Endothelial cell of umbilical vein (primary cell): Measurements from ENCODE around the gene CHIC2. TPM values are rescaled to one million over a fixed set of nuclear protein-coding genes. Genes with fewer than 3 reads are reported as not detected.

Experiments used
- BruUV-seq: library from RNA; stranded (reverse); fragments of 400-500 nt; replicated peaks from 2 replicates; lab custom pipeline; 2021; lab: Mats Ljungman, UMichigan
- CTCF ChIA-PET: fragments of 300-600, 350-600 bp; sonication (Branson Sonifier 250); formaldehyde crosslinking; loops from one replicate; lab custom pipeline; 2021; ENCODE audit warnings: antibody characterized with exemption, inconsistent platforms; lab: Charles Lee
- POLR2A ChIA-PET: fragments of 300-600, 350-600 bp; sonication (Branson Sonifier 250); formaldehyde crosslinking; loops from one replicate; lab custom pipeline; 2021; ENCODE audit warnings: antibody characterized with exemption, inconsistent platforms; lab: Charles Lee
- DNase-seq: peaks from one replicate; pipeline ENCODE4 v3.0.0-alpha.2; 2011; ENCODE audit warnings: low read depth, low spot score
- FAIRE-seq: peaks from 2 replicates; lab custom pipeline; 2011; peaks lifted over from hg19 to GRCh38; lab: Jason Lieb, UNC
- H2AFZ ChIP-seq: 2 replicates; pipeline ENCODE4 v1.6.0; 2012; ENCODE audit warnings: low read depth, low read length, control low read depth, inconsistent platforms
- H3K27ac ChIP-seq: 2 replicates; pipeline ENCODE4 v1.5.1; 2011; ENCODE audit warnings: low read depth, mild to moderate bottlenecking, control low read depth, low read length, moderate library complexity; ENCODE audit not compliant: insufficient read depth
- H3K27me3 ChIP-seq, 2 experiments: 2 replicates each; pipeline versions ENCODE4 v1.6.0 to v1.6.1; 2011; ENCODE audit warnings: low read length in 2 of 2, mixed read lengths in 1 of 2; ENCODE audit not compliant: control insufficient read depth in 2 of 2, insufficient read depth in 2 of 2
- H3K36me3 ChIP-seq, 2 experiments: 2 replicates in 1 of 2; 3 replicates in 1 of 2; pipeline ENCODE4 v1.5.1; 2011; ENCODE audit warnings: low read length in 2 of 2, mild to moderate bottlenecking in 1 of 2, moderate library complexity in 1 of 2; ENCODE audit not compliant: control insufficient read depth in 2 of 2, insufficient read depth in 2 of 2; ENCODE audit errors: extremely low read depth in 1 of 2
- H3K4me1 ChIP-seq: 3 replicates; pipeline ENCODE4 v1.5.1; 2011; ENCODE audit warnings: mild to moderate bottlenecking, low read length; ENCODE audit not compliant: control insufficient read depth, insufficient read depth; ENCODE audit errors: extremely low read depth
- H3K4me2 ChIP-seq: 2 replicates; pipeline ENCODE4 v1.6.1; 2011; ENCODE audit warnings: low read length, control low read depth, mixed read lengths; ENCODE audit not compliant: insufficient read depth
- H3K4me3 ChIP-seq, 3 experiments: fragments of 200-600 bp in 1 of 3; sonication (generic), shearing (Covaris generic) in 1 of 3; replicated peaks in 1 of 3; 2 replicates each; pipeline ENCODE4 v1.5.1; 2011 to 2016; ENCODE audit warnings: control low read depth in 3 of 3, low read length in 3 of 3, mild to moderate bottlenecking in 2 of 3, inconsistent platforms in 1 of 3, low read depth in 1 of 3, moderate library complexity in 1 of 3; ENCODE audit not compliant: insufficient read depth in 1 of 3
- H3K79me2 ChIP-seq: 2 replicates; pipeline ENCODE4 v1.6.0; 2012; ENCODE audit warnings: low read length, inconsistent platforms; ENCODE audit not compliant: control insufficient read depth, insufficient read depth
- H3K9ac ChIP-seq: replicated peaks from 2 replicates; pipeline ENCODE3; 2011; ENCODE audit warnings: low read length, control low read depth; ENCODE audit not compliant: insufficient read depth; ENCODE audit errors: extremely low read depth
- H3K9me1 ChIP-seq: replicated peaks from 3 replicates; pipeline ENCODE4 v1.6.0; 2011; ENCODE audit warnings: mild to moderate bottlenecking, low read length; ENCODE audit not compliant: control insufficient read depth, insufficient read depth; ENCODE audit errors: extremely low read depth
- H3K9me3 ChIP-seq: replicated peaks from 2 replicates; pipeline ENCODE4 v1.5.1; 2012; ENCODE audit warnings: low read length, inconsistent platforms; ENCODE audit not compliant: control insufficient read depth, insufficient read depth
- H4K20me1 ChIP-seq: replicated peaks from 2 replicates; pipeline ENCODE3; 2011; ENCODE audit warnings: mild to moderate bottlenecking, low read length; ENCODE audit not compliant: control insufficient read depth, insufficient read depth; ENCODE audit errors: extremely low read depth
- CTCF ChIP-seq, 2 donors: IDR thresholded peaks; 1 replicate in 1 of 2; 2 replicates in 1 of 2; pipeline ENCODE4 v1.5.1; 2011; ENCODE audit warnings: low read length in 2 of 2, mild to moderate bottlenecking in 2 of 2, moderate library complexity in 2 of 2, control low read depth in 1 of 2, inconsistent platforms in 1 of 2, low read depth in 1 of 2; ENCODE audit not compliant: insufficient read depth in 1 of 2; ENCODE audit errors: extremely low read depth in 1 of 2
- EZH2 ChIP-seq: IDR thresholded peaks from 2 replicates; pipeline ENCODE4 v1.6.1; 2012; ENCODE audit warnings: borderline replicate concordance, low read depth, mild to moderate bottlenecking, moderate library complexity, low read length, inconsistent platforms; ENCODE audit not compliant: severe bottlenecking
- FOS ChIP-seq: IDR thresholded peaks from 2 replicates; pipeline ENCODE4 v1.6.1; 2011; ENCODE audit warnings: mild to moderate bottlenecking, low read length, moderate library complexity, borderline replicate concordance; ENCODE audit not compliant: insufficient read depth
- GATA2 ChIP-seq: IDR thresholded peaks from 2 replicates; pipeline ENCODE4 v1.7.0; 2011; ENCODE audit warnings: low read depth, mild to moderate bottlenecking, moderate library complexity, mixed read lengths, low read length; ENCODE audit not compliant: insufficient read length, insufficient read depth
- JUN ChIP-seq: IDR thresholded peaks from 2 replicates; pipeline ENCODE4 v1.6.1; 2011; ENCODE audit warnings: borderline replicate concordance, low read depth; ENCODE audit not compliant: insufficient read length, insufficient read depth
- MYC ChIP-seq: IDR thresholded peaks from one replicate; pipeline ENCODE4 v1.6.1; 2011; ENCODE audit warnings: mild to moderate bottlenecking, low read depth, low read length
- POLR2A ChIP-seq: IDR thresholded peaks from 2 replicates; pipeline ENCODE4 v1.6.1; 2012; ENCODE audit warnings: low read depth, mild to moderate bottlenecking, control low read depth, low read length
- POLR2AphosphoS5 ChIP-seq: IDR thresholded peaks from 2 replicates; pipeline ENCODE4 v1.6.1; 2012; ENCODE audit warnings: low read depth, mild to moderate bottlenecking, control low read depth, low read length, moderate library complexity; ENCODE audit not compliant: insufficient read depth
- dilution Hi-C: fragments of 300-500 bp; cut with MboI; formaldehyde crosslinking; loops from one replicate; pipeline ENCODE4 v1.15.0; 2019; ENCODE audit warnings: low sequenced_read_pairs; ENCODE audit not compliant: extremely low pct_ligation_motif_present
- intact Hi-C: fragments of 100-400 bp; cut with micrococcal nuclease; formaldehyde crosslinking; loops from one replicate; pipeline ENCODE4 v1.10.0; 2022
- polyA plus RNA-seq, 4 experiments: library from polyadenylated mRNA; depleted of rRNA in 3 of 4; stranded (reverse) in 3 of 4; unstranded in 1 of 4; fragments of >200 nt; gene quantifications; 2 replicates each; pipeline versions ENCODE4 v1.2.1 to v1.2.3, GENCODE V29; 2011 to 2012; ENCODE audit warnings: missing spikeins in 1 of 4
- total RNA-seq: library from RNA; stranded (reverse); gene quantifications from 2 replicates; pipeline ENCODE4 v1.2.3, GENCODE V29; 2021
- TF ChIP-seq, protein P1 (sequence below): IDR thresholded peaks from 2 replicates; pipeline ENCODE4 v1.6.1; 2011; ENCODE audit not compliant: insufficient read depth, insufficient read length

The CHIC2 gene
- total and polyA plus RNA-seq, 2 donors (not counting 3 experiments of a cell fraction or from before 2014, with no cell fraction given) = 27.4 to 43.3 TPM

DNA sequence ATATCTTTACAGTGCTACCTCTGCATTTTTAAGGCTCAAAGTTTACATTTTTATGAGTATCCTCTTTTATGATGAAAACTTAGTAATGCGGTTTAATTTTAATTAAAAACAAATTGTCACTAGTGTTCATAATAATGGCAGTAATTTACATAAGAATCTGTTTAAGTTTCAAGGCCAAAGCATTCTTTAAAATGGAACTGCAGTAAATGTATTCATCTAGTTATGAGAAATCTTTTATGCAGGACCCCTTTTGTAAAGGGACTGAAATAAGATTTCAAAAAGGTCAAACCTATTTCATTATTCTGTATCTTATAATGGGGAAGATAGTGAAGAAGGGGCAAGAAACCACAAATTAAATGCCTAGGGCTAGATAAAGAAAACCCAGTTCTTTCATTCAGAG is 37.1 kb downstream of the CHIC2 start:
- Histone ChIP-seq H3K4me2 (no peak overlapping the region), H3K9me1 (no peaks in the 10 kb centered on the region), H4K20me1 (peaks cover 4% of the 10 kb centered on the region), H3K4me3 (no peak overlapping the region), H3K27ac (no peak overlapping the region), H3K9me3 (no peaks in the 10 kb centered on the region), H3K79me2 (peaks cover 78% of the 10 kb centered on the region), H2AFZ (no peak overlapping the region), H3K4me1 (no peaks in the 10 kb centered on the region), H3K36me3 (no peaks in the 10 kb centered on the region), H3K9ac (no peak overlapping the region), H3K27me3 (no peaks in the 10 kb centered on the region)
- FAIRE-seq (no peak), DNase-seq (no peak)
- no TSS peak for BruUV-seq
- TF ChIP-seq EZH2 (no peak), MYC (no peak), POLR2A (no peak), FOS (no peak), GATA2 (no peak), JUN (no peak), CTCF (IDR thresholded peaks at IDR 0.05; ENCODE audit: extremely low read depth in 1 of 2, insufficient read depth in 1 of 2, low read depth in 1 of 2, low read length in 2 of 2) (no peak), POLR2AphosphoS5 (no peak)
- TF ChIP-seq, protein P1, sequence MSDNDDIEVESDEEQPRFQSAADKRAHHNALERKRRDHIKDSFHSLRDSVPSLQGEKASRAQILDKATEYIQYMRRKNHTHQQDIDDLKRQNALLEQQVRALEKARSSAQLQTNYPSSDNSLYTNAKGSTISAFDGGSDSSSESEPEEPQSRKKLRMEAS = no peak
- dilution Hi-C loops = no loop called here
- CTCF ChIA-PET = no interaction called here
- intact Hi-C loops = loop anchor here (2.0 kb wide), 1 partner anchor 17 kb away; no protein-coding TSS in a partner anchor
- POLR2A ChIA-PET = interaction anchor here (0.5 kb wide), 1 partner anchor 81 kb away, joined by 3 read pairs; no protein-coding TSS in a partner anchor
